Gastroesophageal sphincter (tissue), 4 donors: Measurements from ENCODE around the gene GPR4. TPM values are rescaled to one million over a fixed set of nuclear protein-coding genes. Genes with fewer than 3 reads are reported as not detected.

Source experiments
- ATAC-seq: fragments of 150-250 bp; one replicate; pipeline ENCODE4 v1.9.1; 2016; ENCODE audit warnings: mild to moderate bottlenecking, moderate library complexity
- H3K27ac ChIP-seq, 4 donors: fragments of 200-600 bp; sonication (generic) in 3 of 4; 1 replicate in 3 of 4; 2 replicates in 1 of 4; pipeline ENCODE4 v1.5.1; 2016 to 2019
- H3K27me3 ChIP-seq: fragments of 200-600 bp; sonication (generic); one replicate; pipeline ENCODE4 v1.5.1; 2019
- H3K36me3 ChIP-seq, 2 donors: fragments of 200-600 bp; sonication (generic); one replicate each; pipeline ENCODE4 v1.5.1; 2019; ENCODE audit warnings: control low read depth in 1 of 2
- H3K4me1 ChIP-seq, 3 donors: fragments of 200-600 bp; sonication (generic); 1 replicate in 2 of 3; 2 replicates in 1 of 3; pipeline ENCODE4 v1.5.1; 2016 to 2019; ENCODE audit warnings: control low read depth in 2 of 3
- H3K4me3 ChIP-seq, 2 donors: fragments of 200-600 bp; sonication (generic); one replicate each; pipeline ENCODE4 v1.5.1; 2019; ENCODE audit warnings: mild to moderate bottlenecking in 1 of 2, moderate library complexity in 1 of 2
- H3K9me3 ChIP-seq, 3 donors: fragments of 200-600 bp; sonication (generic); one replicate each; pipeline ENCODE4 v1.5.1; 2017 to 2019; ENCODE audit warnings: control low read depth in 2 of 3
- EP300 ChIP-seq: sonication (generic); formaldehyde crosslinking; IDR thresholded peaks from one replicate; pipeline ENCODE4 v1.6.1; 2017; ENCODE audit warnings: antibody characterized with exemption, mild to moderate bottlenecking
- POLR2A ChIP-seq, 2 donors: fragments of 450-650 bp; IDR thresholded peaks; one replicate each; pipeline ENCODE4 v1.6.1; 2017; ENCODE audit warnings: antibody characterized with exemption in 2 of 2, mild to moderate bottlenecking in 2 of 2, moderate library complexity in 1 of 2
- POLR2AphosphoS5 ChIP-seq: sonication (generic); formaldehyde crosslinking; IDR thresholded peaks from one replicate; pipeline ENCODE4 v1.6.1; 2017; ENCODE audit warnings: antibody characterized with exemption
- WGBS, 2 donors: methylation state at CpG; one replicate each; pipeline ENCODE4 v1.1.5; 2018; ENCODE audit warnings: low coverage in 1 of 2; 5-methylcytosine and 5-hydroxymethylcytosine counted together
- total RNA-seq, 4 donors: library from RNA; depleted of rRNA; stranded (reverse); fragments of >200 nt; gene quantifications; one replicate each; pipeline ENCODE4 v1.1.0, GENCODE V29; 2016
- TF ChIP-seq, protein P1 (sequence below), 4 experiments: fragments of 200-600 bp in 2 of 4; fragments of 450-650 bp in 2 of 4; sonication (generic) in 1 of 4; IDR thresholded peaks; one replicate each; pipeline ENCODE4 v1.5.1; 2017 to 2019; ENCODE audit warnings: antibody characterized with exemption in 4 of 4, mild to moderate bottlenecking in 2 of 4, moderate library complexity in 2 of 4

Gene GPR4
- total RNA-seq, 4 donors from 2014 or later = 0.62 to 4.4 (median 2.8) TPM

- Histone ChIP-seq H3K27me3 (peaks cover 72% of the 10 kb centered on the region), H3K4me3 (no peak overlapping the region), H3K27ac (no peak overlapping the region), H3K9me3 (no peaks in the 10 kb centered on the region), H3K4me1 (no peaks in the 10 kb centered on the region), H3K36me3 (no peaks in the 10 kb centered on the region)
- 74 to 100% methylated on average over 1 to 22 of the region's 48 CpGs for WGBS, 2 donors
- TF ChIP-seq POLR2A (IDR thresholded peaks at IDR 0.05) = no peak
- TF ChIP-seq, protein P1, sequence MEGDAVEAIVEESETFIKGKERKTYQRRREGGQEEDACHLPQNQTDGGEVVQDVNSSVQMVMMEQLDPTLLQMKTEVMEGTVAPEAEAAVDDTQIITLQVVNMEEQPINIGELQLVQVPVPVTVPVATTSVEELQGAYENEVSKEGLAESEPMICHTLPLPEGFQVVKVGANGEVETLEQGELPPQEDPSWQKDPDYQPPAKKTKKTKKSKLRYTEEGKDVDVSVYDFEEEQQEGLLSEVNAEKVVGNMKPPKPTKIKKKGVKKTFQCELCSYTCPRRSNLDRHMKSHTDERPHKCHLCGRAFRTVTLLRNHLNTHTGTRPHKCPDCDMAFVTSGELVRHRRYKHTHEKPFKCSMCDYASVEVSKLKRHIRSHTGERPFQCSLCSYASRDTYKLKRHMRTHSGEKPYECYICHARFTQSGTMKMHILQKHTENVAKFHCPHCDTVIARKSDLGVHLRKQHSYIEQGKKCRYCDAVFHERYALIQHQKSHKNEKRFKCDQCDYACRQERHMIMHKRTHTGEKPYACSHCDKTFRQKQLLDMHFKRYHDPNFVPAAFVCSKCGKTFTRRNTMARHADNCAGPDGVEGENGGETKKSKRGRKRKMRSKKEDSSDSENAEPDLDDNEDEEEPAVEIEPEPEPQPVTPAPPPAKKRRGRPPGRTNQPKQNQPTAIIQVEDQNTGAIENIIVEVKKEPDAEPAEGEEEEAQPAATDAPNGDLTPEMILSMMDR (IDR thresholded peaks at IDR 0.05) = peak in 2 of 4 experiments; percentile 19 to 37
- ATAC-seq = no peak
Observed at GRCh38 chr19:45591004-45591637, 10.9 kb downstream of the GPR4 start.

DNA sequence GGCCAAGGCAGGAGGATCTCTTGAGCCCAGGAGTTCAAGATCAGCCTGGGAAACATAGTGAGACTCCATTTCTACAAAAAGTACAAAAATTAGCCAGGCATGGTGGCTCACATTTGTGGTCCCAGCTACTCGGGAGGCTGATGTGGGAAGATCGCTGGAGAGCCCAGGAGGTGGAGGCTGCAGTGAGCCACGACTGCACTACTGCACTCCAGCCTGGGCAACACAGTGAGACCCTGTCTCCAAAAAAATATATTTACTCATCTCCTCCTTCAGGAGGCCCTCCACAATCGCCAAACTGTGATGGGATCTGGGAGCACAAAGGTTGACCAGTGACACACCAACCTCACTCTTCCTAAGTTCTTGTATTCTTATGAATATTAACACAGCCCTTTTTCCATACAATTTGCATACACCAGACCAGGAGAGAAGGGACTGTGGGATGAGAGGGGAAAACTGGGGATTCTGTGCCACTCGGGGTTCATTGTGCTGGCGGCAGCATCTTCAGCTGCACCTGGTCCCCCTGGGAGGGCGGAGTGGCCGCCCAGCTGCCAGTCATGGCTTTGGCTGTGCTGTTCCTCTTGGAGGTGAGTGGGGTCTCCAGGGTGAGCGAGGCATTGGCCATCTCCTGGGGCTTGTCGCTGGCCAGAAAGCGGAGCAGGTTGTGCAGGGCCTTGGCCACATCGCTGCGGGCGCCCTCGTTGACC, 11.6 kb downstream of the GPR4 start:
- Histone ChIP-seq H3K4me3 (no peak overlapping the region), H3K27ac (no peak overlapping the region), H3K9me3 (no peaks in the 10 kb centered on the region), H3K4me1 (peaks cover 0 to 3% (median 0%) of the 10 kb centered on the region in 3 donors), H3K36me3 (no peaks in the 10 kb centered on the region), H3K27me3 (peaks cover 65% of the 10 kb centered on the region)
- ATAC-seq = no peak
- 73 to 75% methylated on average over 2 to 4 of the region's 15 CpGs for WGBS, 2 donors
- no peak for TF ChIP-seq POLR2AphosphoS5
- TF ChIP-seq EP300 = no peak
- TF ChIP-seq, protein P1 (IDR thresholded peaks at IDR 0.05) = no peak
- TF ChIP-seq POLR2A (IDR thresholded peaks at IDR 0.05) = no peak

- TF ChIP-seq POLR2A (IDR thresholded peaks at IDR 0.05) = no peak
- TF ChIP-seq, protein P1 (IDR thresholded peaks at IDR 0.05) = no peak
- no peak for TF ChIP-seq POLR2AphosphoS5
- no peak for TF ChIP-seq EP300
- 68 to 76% methylated on average over 4 of the region's 4 CpGs for whole genome bisulfite sequencing, 2 donors
- H3K36me3 ChIP-seq = no peaks in the 10 kb centered on the region
- no peak for ATAC-seq
- peaks cover 58% of the 10 kb centered on the region for H3K27me3 ChIP-seq
- no peaks in the 10 kb centered on the region for H3K9me3 ChIP-seq
- no peak overlapping the region for H3K4me3 ChIP-seq
- no peak overlapping the region for H3K27ac ChIP-seq
- peaks cover 0 to 8% (median 0%) of the 10 kb centered on the region in 3 donors for H3K4me1 ChIP-seq
Observed at GRCh38 chr19:45589768-45590167, 12.2 kb downstream of the GPR4 start.

DNA sequence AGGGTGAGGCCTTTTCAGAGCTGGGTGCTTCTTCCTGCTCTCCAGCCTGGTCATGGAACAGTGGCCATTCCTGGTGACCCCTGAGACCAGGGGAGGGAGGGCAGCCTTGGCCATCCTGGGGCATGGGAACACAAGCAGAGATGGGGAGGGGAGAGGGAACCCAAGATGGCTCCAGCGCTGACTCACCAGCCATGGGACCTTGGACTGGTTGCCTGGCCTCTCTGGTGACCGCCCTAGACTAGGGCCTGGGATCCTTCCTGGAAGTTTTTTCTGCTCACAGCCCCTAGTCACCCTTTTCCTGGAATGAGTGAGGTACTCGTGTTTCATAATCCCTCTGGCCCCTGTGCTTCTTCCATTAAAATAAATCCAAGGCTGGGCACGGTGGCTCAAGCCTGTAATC, 14.1 kb downstream of the GPR4 start:
- H3K27me3 ChIP-seq = peaks cover 40% of the 10 kb centered on the region
- H3K36me3 ChIP-seq = no peaks in the 10 kb centered on the region
- TF ChIP-seq POLR2AphosphoS5 = no peak
- TF ChIP-seq POLR2A (IDR thresholded peaks at IDR 0.05) = no peak
- TF ChIP-seq EP300 = no peak
- TF ChIP-seq, protein P1 (IDR thresholded peaks at IDR 0.05) = no peak
- no peak for ATAC-seq
- no peak overlapping the region for H3K27ac ChIP-seq
- H3K4me3 ChIP-seq = no peak overlapping the region
- no peaks in the 10 kb centered on the region for H3K9me3 ChIP-seq
- WGBS, 2 donors = no CpG with 5 or more reads among the region's 4 CpGs
- peaks cover 0 to 18% (median 4%) of the 10 kb centered on the region in 3 donors for H3K4me1 ChIP-seq

DNA sequence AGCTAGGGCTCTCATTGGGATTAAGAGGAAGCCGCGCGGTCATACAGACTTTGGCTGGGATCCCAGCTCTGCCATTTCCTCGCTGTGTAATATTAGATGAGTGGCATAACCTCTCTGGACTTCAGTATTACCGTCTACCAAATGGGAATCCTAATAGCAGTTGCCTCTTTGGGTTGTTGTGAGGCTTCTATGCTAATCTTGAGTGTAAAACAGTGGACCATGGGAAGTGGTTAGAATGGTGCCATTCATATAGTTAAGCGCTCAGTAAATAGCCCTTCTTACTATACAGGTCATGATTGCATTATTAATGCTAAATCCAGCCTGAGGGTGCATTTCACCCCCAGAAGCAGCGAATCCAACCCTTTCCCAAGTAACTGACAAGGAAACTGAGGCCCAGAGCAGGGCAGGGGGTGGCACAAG, 16.8 kb downstream of the GPR4 start:
- no peaks in the 10 kb centered on the region for H3K36me3 ChIP-seq
- peaks cover 12% of the 10 kb centered on the region for H3K27me3 ChIP-seq
- TF ChIP-seq POLR2AphosphoS5 = no peak
- H3K27ac ChIP-seq = peak overlapping the region; percentile 64 to 100 (median 96)
- H3K4me1 ChIP-seq = peaks cover 0 to 22% (median 4%) of the 10 kb centered on the region in 3 donors
- ATAC-seq = no peak
- H3K9me3 ChIP-seq = no peaks in the 10 kb centered on the region
- WGBS, 2 donors = 0 to 50% methylated on average over 1 to 2 of the region's 7 CpGs
- peak overlapping the region; percentile 38 to 73 for H3K4me3 ChIP-seq
